Measurements from ENCODE around the gene NEK1.
"Not testable (repeated sequence)": the region's sequence is repeated elsewhere in the genome, so short reads cannot be mapped to it uniquely, and the experiment has no call there.

NEK1 gene

DNA sequence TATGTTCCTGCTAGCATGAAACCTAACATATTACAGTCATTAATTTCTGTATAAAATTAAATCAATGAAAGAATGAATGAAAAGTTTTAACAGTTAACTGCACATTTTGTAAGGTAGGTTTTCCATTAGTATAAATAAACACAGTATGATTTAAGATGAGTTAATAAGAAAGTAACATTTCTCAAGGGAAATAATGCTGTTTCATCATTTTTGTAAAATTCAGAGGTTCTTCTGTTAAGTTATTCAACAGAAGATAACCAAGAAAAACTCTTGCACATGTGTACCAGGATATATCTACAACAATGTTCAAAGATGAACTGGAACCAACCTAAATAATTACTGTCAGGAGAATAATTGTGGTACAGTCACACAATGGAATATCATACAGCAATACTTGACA lies 88.6 kb downstream of the NEK1 start:
- peaks cover 8% of the 10 kb centered on the region; the same call in 1 of the 2 replicates for H3K36me3 ChIP-seq (ENCODE audit: low read length)
- TF ChIP-seq, protein P1, sequence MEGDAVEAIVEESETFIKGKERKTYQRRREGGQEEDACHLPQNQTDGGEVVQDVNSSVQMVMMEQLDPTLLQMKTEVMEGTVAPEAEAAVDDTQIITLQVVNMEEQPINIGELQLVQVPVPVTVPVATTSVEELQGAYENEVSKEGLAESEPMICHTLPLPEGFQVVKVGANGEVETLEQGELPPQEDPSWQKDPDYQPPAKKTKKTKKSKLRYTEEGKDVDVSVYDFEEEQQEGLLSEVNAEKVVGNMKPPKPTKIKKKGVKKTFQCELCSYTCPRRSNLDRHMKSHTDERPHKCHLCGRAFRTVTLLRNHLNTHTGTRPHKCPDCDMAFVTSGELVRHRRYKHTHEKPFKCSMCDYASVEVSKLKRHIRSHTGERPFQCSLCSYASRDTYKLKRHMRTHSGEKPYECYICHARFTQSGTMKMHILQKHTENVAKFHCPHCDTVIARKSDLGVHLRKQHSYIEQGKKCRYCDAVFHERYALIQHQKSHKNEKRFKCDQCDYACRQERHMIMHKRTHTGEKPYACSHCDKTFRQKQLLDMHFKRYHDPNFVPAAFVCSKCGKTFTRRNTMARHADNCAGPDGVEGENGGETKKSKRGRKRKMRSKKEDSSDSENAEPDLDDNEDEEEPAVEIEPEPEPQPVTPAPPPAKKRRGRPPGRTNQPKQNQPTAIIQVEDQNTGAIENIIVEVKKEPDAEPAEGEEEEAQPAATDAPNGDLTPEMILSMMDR (IDR thresholded peaks at IDR 0.05; ENCODE audit: insufficient read depth, low read length, poor library complexity, severe bottlenecking), result no peak
- TF ChIP-seq EZH2phosphoT487 (conservative IDR thresholded peaks at IDR 0.05; ENCODE audit: low read length), result no peak
- H3F3A ChIP-seq (ENCODE audit: insufficient read depth), result no peaks in the 10 kb centered on the region
- H3K4me3 ChIP-seq (ENCODE audit: insufficient read depth, low read length, poor library complexity, severe bottlenecking), result no peak overlapping the region
- H3K9ac ChIP-seq (ENCODE audit: low read length), result no peak overlapping the region
- no peaks in the 10 kb centered on the region for H3K9me3 ChIP-seq (ENCODE audit: insufficient read depth, low read length)
- H4K20me1 ChIP-seq (ENCODE audit: low read depth, low read length), result no peaks in the 10 kb centered on the region
- no peaks in the 10 kb centered on the region for H3K27me3 ChIP-seq (ENCODE audit: low read length)
- no peak overlapping the region for H3K4me2 ChIP-seq (ENCODE audit: low read depth, low read length, poor library complexity, severe bottlenecking)
- H2AFZ ChIP-seq (ENCODE audit: low read depth, low read length, severe bottlenecking), result no peak overlapping the region
- no peaks in the 10 kb centered on the region for H3K79me2 ChIP-seq (ENCODE audit: insufficient read depth, low read length)
- no peak overlapping the region for H3K27ac ChIP-seq (ENCODE audit: low read depth, low read length)
- no peaks in the 10 kb centered on the region for H3K9me2 ChIP-seq (replicated peaks; ENCODE audit: insufficient read depth, low read length)

DNA sequence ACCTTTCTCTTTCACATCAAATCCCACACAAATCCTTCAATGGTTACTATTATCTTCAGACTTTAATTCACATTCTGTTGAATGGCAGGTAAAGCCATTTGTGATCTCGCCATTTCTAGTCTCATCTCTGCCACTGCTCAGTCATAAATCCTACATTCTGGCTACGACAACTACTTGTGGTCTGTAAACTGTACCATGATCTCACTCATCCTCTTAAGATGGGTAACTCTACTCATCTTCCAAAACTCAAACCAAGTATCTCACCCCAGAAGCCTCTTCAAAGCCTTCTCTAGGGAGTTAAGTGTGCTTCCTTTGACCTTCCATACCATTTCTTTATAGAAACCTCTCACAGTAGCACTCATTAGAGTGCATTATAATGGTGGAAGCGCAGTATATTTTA lies 101.8 kb downstream of the NEK1 start:
- no peak for TF ChIP-seq EZH2phosphoT487 (conservative IDR thresholded peaks at IDR 0.05; ENCODE audit: low read length)
- TF ChIP-seq, protein P1 (IDR thresholded peaks at IDR 0.05; ENCODE audit: insufficient read depth, low read length, poor library complexity, severe bottlenecking), result no peak

DNA sequence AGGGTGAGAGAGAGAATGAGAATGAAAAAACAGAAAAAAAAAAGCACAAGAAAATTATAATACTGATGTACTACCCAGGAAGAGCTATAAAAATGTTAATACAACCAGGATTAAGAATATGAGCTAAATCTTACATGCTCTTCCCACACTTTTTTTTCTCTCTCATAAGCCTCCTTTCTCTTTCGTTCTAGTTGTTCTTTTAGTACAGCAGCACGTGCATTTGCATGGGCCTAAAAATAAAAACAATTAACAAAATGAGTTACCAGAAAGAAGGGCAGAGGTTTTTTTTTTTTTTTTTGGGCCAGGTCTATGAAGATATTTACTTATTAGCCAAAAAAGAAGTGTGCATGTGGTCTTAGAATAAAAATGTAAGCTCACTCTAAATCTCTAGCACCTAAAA lies 105.5 kb downstream of the NEK1 start:
- no peaks in the 10 kb centered on the region for H3K9me3 ChIP-seq (ENCODE audit: insufficient read depth, low read length)
- no peaks in the 10 kb centered on the region for H4K20me1 ChIP-seq (ENCODE audit: low read depth, low read length)
- no peaks in the 10 kb centered on the region for H3K79me2 ChIP-seq (ENCODE audit: insufficient read depth, low read length)
- no peak overlapping the region for H3K4me3 ChIP-seq (ENCODE audit: insufficient read depth, low read length, poor library complexity, severe bottlenecking)
- H3K9me2 ChIP-seq (replicated peaks; ENCODE audit: insufficient read depth, low read length), result no peaks in the 10 kb centered on the region
- H3K4me2 ChIP-seq (ENCODE audit: low read depth, low read length, poor library complexity, severe bottlenecking), result peak overlapping the region; percentile 10
- no peak overlapping the region for H2AFZ ChIP-seq (ENCODE audit: low read depth, low read length, severe bottlenecking)
- no peaks in the 10 kb centered on the region for H3K27me3 ChIP-seq (ENCODE audit: low read length)
- no peak overlapping the region for H3K9ac ChIP-seq (ENCODE audit: low read length)
- H3K36me3 ChIP-seq (ENCODE audit: low read length), result peaks cover 15% of the 10 kb centered on the region
- no peak for TF ChIP-seq EZH2phosphoT487 (conservative IDR thresholded peaks at IDR 0.05; ENCODE audit: low read length)
- TF ChIP-seq, protein P1 (IDR thresholded peaks at IDR 0.05; ENCODE audit: insufficient read depth, low read length, poor library complexity, severe bottlenecking), result no peak
- H3K27ac ChIP-seq (ENCODE audit: low read depth, low read length), result no peak overlapping the region
- peaks cover 3% of the 10 kb centered on the region; the same call in 1 of the 2 replicates for H3F3A ChIP-seq (ENCODE audit: insufficient read depth)

More for the DNA sequence above, 101.8 kb downstream of the NEK1 start:
- no peak overlapping the region for H3K4me3 ChIP-seq (ENCODE audit: insufficient read depth, low read length, poor library complexity, severe bottlenecking)
- peaks cover 3% of the 10 kb centered on the region; the same call in 1 of the 2 replicates for H3F3A ChIP-seq (ENCODE audit: insufficient read depth)
- H4K20me1 ChIP-seq (ENCODE audit: low read depth, low read length), result no peaks in the 10 kb centered on the region
- H3K27ac ChIP-seq (ENCODE audit: low read depth, low read length), result no peak overlapping the region
- H3K9me2 ChIP-seq (replicated peaks; ENCODE audit: insufficient read depth, low read length), result no peaks in the 10 kb centered on the region
- no peaks in the 10 kb centered on the region for H3K79me2 ChIP-seq (ENCODE audit: insufficient read depth, low read length)
- no peaks in the 10 kb centered on the region for H3K9me3 ChIP-seq (ENCODE audit: insufficient read depth, low read length)
- no peak overlapping the region for H3K4me2 ChIP-seq (ENCODE audit: low read depth, low read length, poor library complexity, severe bottlenecking)
- H3K9ac ChIP-seq (ENCODE audit: low read length), result no peak overlapping the region
- H3K27me3 ChIP-seq (ENCODE audit: low read length), result no peaks in the 10 kb centered on the region
- peaks cover 3% of the 10 kb centered on the region; the same call in 1 of the 2 replicates for H3K36me3 ChIP-seq (ENCODE audit: low read length)
- no peak overlapping the region for H2AFZ ChIP-seq (ENCODE audit: low read depth, low read length, severe bottlenecking)

DNA sequence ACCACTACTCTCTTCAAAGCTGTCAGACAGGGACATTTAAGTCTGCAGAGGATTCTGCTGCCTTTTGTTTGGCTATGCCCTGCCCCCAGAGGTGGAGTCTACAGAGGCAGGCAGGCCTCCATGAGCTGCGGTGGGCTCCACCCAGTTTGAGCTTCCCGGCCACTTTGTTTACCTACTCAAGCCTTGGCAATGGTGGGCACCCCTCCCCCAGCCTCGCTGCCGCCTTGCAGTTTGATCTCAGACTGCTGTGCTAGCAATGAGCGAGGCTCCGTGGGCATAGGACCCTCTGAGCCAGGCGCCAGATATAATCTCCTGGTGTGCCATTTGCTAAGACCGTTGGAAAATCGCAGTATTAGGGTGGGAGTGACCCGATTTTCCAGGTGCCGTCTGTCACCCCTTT lies 112.5 kb downstream of the NEK1 start:
- H3K9me3 ChIP-seq (ENCODE audit: insufficient read depth, low read length); H3K4me3 ChIP-seq (ENCODE audit: insufficient read depth, low read length, poor library complexity, severe bottlenecking); H3F3A ChIP-seq (ENCODE audit: insufficient read depth); H3K79me2 ChIP-seq (ENCODE audit: insufficient read depth, low read length); H3K9ac ChIP-seq (ENCODE audit: low read length); H3K9me2 ChIP-seq (replicated peaks; ENCODE audit: insufficient read depth, low read length); H3K4me2 ChIP-seq (ENCODE audit: low read depth, low read length, poor library complexity, severe bottlenecking); H3K27ac ChIP-seq (ENCODE audit: low read depth, low read length); H4K20me1 ChIP-seq (ENCODE audit: low read depth, low read length); H2AFZ ChIP-seq (ENCODE audit: low read depth, low read length, severe bottlenecking); H3K27me3 ChIP-seq (ENCODE audit: low read length): not testable (repeated sequence)
- H3K36me3 ChIP-seq (ENCODE audit: low read length), result peaks cover 18% of the 10 kb centered on the region

DNA sequence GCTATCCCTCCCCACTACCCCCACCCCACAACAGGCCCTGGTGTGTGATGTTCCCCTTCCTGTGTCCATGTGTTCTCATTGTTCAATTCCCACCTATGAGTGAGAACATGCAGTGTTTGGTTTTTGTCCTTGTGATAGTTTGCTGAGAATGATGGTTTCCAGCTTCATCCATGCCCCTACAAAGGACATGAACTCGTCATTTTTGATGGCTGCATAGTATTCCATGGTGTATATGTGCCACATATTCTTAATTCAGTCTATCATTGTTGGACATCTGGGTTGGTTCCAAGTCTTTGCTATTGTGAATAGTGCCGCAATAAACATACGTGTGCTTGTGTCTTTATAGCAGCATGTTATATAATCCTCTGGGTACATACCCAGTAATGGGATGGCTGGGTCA lies 118.1 kb downstream of the NEK1 start:
- H3K36me3 ChIP-seq (ENCODE audit: low read length); H3K9me2 ChIP-seq (replicated peaks; ENCODE audit: insufficient read depth, low read length); H3K4me2 ChIP-seq (ENCODE audit: low read depth, low read length, poor library complexity, severe bottlenecking); H3F3A ChIP-seq (ENCODE audit: insufficient read depth); H3K9me3 ChIP-seq (ENCODE audit: insufficient read depth, low read length); H3K79me2 ChIP-seq (ENCODE audit: insufficient read depth, low read length); H3K27ac ChIP-seq (ENCODE audit: low read depth, low read length); H3K4me3 ChIP-seq (ENCODE audit: insufficient read depth, low read length, poor library complexity, severe bottlenecking); H2AFZ ChIP-seq (ENCODE audit: low read depth, low read length, severe bottlenecking); H3K27me3 ChIP-seq (ENCODE audit: low read length); H4K20me1 ChIP-seq (ENCODE audit: low read depth, low read length); H3K9ac ChIP-seq (ENCODE audit: low read length): not testable (repeated sequence)
